Activated naive CD8-positive, alpha-beta T cell treated with anti-CD3 and anti-CD28 coated beads for 36 hours (primary cell): Measurements from ENCODE around the gene RIN3. TPM values are rescaled to one million over a fixed set of nuclear protein-coding genes. Genes with fewer than 3 reads are reported as not detected.

Experiments used
- DNase-seq: peaks from one replicate; pipeline ENCODE4 v3.0.0; 2021
- H3K27ac Mint-ChIP-seq: one replicate; pipeline ENCODE4 v1.8.0; 2022; ENCODE audit warnings: mild to moderate bottlenecking, moderate library complexity, mixed read lengths
- H3K27me3 Mint-ChIP-seq: one replicate; pipeline ENCODE4 v1.8.0; 2022; ENCODE audit warnings: mild to moderate bottlenecking, mixed read lengths
- H3K36me3 Mint-ChIP-seq: one replicate; pipeline ENCODE4 v1.8.0; 2021; ENCODE audit warnings: mild to moderate bottlenecking, mixed read lengths
- H3K4me1 Mint-ChIP-seq: one replicate; pipeline ENCODE4 v1.8.0; 2021; ENCODE audit warnings: mixed read lengths
- H3K4me3 Mint-ChIP-seq: one replicate; pipeline ENCODE4 v1.8.0; 2022; ENCODE audit warnings: mild to moderate bottlenecking, moderate library complexity, mixed read lengths
- H3K9me3 Mint-ChIP-seq: one replicate; pipeline ENCODE4 v1.8.0; 2022; ENCODE audit warnings: mixed read lengths
- total RNA-seq, 2 experiments: library from RNA; stranded (reverse); gene quantifications; one replicate each; pipeline ENCODE4 v1.2.3, GENCODE V29; 2021

RIN3 gene
- total RNA-seq, 2 experiments from 2014 or later, result 59.2 to 59.6 TPM

DNA sequence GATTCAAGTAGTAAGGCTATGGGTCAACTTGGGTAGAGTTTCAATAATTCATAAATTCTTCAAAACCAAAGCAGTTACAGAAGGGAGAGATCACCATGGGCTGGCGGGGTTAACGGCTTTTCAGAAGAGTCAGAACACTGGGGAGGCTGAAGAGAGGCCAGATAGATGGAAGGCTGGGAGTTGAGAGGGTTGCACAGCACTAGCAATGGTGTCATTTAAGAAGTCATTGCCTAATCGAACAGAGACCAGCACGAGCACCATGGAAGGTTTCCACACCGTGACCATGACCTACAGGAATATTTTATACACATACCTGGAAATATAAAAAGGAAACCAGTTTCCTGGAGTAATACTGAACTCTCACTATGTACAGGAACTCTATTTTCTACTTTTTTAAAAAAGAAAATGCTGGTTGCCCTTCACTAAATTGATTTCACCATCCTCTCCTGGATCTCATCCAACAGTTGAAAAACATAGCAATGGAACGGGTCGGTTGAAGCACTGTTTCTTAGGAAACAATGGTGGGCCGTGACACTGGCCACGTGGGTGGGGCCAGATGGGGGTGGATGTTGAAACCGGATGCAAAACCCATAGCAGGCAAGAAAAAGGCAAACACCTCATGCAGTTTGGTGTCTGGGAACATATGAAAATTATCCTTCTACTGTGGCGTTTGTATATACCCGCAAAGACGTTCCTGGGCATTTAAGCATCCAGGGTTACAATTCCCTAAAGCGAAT is 38.0 kb upstream of the RIN3 start:
- H3K27ac Mint-ChIP-seq, result no peak overlapping the region
- H3K9me3 Mint-ChIP-seq, result peaks cover 3% of the 10 kb centered on the region
- no peak for DNase-seq
- H3K4me1 Mint-ChIP-seq, result peaks cover 11% of the 10 kb centered on the region
- H3K36me3 Mint-ChIP-seq, result no peaks in the 10 kb centered on the region
- H3K27me3 Mint-ChIP-seq, result no peaks in the 10 kb centered on the region
- no peak overlapping the region for H3K4me3 Mint-ChIP-seq

DNA sequence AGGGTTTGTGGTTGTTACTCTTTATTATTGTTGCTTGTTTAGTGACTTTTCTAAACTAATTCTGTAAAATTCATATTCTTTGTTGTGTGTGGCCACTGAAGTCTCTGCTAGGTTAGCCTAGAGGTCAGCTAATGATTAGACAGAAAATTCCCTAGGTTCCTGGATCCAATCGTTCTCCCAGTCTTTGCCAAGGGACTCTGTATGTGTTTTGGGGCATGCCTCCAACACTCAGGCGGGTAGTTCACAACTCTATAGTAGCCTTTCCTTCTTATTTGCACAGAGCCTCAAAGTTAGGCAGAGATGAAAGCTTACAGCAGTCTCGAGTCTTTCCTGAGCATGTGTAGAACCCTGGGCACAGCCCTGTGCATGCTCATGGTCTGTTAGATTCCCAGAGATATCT is 32.7 kb upstream of the RIN3 start:
- no peak for DNase-seq
- Mint-ChIP-seq H3K9me3 (peaks cover 3% of the 10 kb centered on the region), H3K27ac (no peak overlapping the region), H3K4me3 (no peak overlapping the region), H3K4me1 (peaks cover under 1% of the 10 kb centered on the region), H3K27me3 (no peaks in the 10 kb centered on the region), H3K36me3 (no peaks in the 10 kb centered on the region)

DNA sequence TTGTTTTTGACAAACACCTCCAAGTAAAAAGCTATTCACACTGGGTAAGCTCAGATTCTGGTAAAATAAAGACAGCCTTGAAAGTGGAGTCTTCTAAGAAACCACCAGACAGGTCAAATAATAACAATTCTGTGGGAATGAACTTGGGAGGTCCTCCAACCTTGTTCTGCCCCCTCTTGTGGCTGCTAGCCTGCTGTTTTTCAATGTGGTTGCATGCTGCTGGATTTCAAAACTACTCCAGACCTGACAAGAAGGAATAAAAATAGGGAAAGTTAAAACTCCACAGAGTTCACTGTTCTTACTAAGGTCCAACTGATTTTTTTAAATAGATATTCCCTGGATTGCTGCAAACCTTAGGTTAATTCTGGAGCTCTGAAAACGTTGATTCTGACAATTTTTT is 32.2 kb upstream of the RIN3 start:
- Mint-ChIP-seq H3K27me3 (no peaks in the 10 kb centered on the region), H3K4me3 (no peak overlapping the region), H3K4me1 (peaks cover 1% of the 10 kb centered on the region), H3K27ac (no peak overlapping the region), H3K36me3 (no peaks in the 10 kb centered on the region), H3K9me3 (peaks cover 3% of the 10 kb centered on the region)
- no peak for DNase-seq

DNA sequence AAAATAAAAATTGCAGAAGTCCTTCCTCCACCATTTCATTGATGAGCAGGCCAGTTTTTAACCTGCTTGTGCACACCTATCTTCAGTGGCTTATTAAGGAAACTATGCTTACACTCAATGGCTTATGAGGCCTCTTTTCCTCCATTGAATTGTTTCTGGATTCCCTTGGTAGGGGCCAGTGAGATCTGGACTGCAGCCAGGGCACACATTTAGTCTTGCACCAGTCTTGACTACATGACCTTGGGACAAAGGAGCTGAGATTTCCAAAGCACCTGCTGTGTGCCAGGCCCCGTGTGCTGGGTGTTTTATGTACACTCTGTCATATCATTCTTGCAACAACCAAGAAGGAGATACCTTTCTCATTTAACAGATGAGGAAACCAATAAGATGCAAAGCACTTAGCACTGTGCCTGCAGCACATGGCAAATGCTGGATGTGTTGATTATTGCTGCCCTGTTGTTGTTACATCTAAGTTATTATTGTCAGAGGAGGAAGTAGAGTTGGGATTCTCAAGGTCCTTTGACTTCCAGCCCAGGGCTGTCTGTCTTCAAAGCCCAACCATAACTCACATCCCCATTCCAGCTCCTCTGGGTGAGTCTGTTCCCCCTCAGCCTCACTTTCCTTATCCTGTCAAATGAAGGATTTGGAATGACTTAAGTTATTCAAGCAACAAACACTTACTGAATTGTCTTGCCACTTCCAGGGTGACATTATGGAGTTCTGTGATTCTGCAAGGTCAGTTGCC is 31.6 kb upstream of the RIN3 start:
- H3K36me3 Mint-ChIP-seq, result no peaks in the 10 kb centered on the region
- H3K27me3 Mint-ChIP-seq, result no peaks in the 10 kb centered on the region
- peaks cover 3% of the 10 kb centered on the region for H3K9me3 Mint-ChIP-seq
- no peak for DNase-seq
- H3K4me3 Mint-ChIP-seq, result no peak overlapping the region
- peaks cover 1% of the 10 kb centered on the region for H3K4me1 Mint-ChIP-seq
- no peak overlapping the region for H3K27ac Mint-ChIP-seq

DNA sequence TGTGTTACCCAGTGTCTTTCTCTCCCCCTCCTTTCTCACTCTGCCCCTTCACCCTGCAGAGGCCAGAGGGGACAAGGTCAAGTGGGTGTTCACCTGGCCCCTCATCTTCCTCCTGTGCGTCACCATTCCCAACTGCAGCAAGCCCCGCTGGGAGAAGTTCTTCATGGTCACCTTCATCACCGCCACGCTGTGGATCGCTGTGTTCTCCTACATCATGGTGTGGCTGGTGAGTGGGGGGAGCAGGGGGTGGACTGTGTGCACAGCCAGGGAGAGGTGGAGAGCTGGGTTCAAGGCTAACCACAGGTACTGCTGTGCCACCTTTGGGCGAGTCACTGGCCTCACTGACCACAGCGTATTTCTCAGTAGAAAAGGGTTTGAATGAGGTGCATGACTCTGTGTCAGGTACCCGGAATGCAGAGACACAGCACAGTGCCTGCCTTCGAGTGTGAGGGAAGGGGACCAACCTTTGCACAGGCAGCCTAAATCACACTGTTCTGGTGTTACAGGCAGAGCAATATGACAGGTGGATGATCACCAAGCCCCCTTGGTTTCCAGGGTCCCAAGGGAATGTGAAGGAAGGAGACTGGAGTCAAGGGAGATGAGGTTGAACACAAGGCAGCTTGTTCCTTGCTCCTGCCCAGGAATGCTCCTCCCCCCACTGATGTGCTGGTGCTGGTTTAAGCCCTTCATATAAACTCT is 30.8 kb upstream of the RIN3 start:
- peaks cover 3% of the 10 kb centered on the region for H3K9me3 Mint-ChIP-seq
- no peak overlapping the region for H3K4me3 Mint-ChIP-seq
- DNase-seq, result no peak
- H3K27me3 Mint-ChIP-seq, result no peaks in the 10 kb centered on the region
- peaks cover 3% of the 10 kb centered on the region for H3K4me1 Mint-ChIP-seq
- no peak overlapping the region for H3K27ac Mint-ChIP-seq
- H3K36me3 Mint-ChIP-seq, result no peaks in the 10 kb centered on the region

DNA sequence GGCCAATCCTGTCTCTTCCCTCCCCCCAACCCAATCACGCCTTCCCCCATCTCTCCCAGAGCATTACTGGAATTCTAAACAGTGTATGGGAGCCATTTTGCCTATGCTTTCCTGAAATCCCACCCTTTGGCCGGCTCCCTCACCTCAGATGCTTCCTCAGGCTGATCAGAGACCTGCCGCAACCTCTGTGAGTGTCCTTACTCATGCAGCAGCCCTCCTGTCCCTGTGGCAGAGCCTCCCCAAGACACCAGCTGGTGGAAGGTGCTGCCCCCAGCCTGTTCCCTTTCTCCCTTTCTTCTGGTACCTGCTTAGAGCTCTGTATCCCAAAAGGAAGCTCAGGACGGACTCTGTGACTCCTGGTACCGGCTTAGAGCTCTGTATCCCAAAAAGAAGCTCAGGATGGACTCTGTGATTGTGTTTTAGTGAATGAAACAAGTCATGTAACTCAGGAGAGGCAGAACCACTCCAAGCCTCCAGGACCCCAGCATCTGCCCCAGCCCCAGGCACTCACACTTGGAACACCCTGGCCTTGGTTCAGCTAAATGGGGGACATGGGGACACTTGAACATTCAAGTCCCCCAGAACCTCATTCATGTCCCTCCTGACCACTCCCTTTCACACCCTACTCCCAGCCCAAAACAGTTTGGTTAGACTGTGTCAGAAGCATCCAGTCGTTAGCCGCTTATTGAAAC is 29.3 kb upstream of the RIN3 start:
- no peak for DNase-seq
- Mint-ChIP-seq H3K27me3 (peaks cover 3% of the 10 kb centered on the region), H3K4me1 (peaks cover 3% of the 10 kb centered on the region), H3K4me3 (no peak overlapping the region), H3K27ac (no peak overlapping the region), H3K9me3 (no peaks in the 10 kb centered on the region), H3K36me3 (no peaks in the 10 kb centered on the region)

DNA sequence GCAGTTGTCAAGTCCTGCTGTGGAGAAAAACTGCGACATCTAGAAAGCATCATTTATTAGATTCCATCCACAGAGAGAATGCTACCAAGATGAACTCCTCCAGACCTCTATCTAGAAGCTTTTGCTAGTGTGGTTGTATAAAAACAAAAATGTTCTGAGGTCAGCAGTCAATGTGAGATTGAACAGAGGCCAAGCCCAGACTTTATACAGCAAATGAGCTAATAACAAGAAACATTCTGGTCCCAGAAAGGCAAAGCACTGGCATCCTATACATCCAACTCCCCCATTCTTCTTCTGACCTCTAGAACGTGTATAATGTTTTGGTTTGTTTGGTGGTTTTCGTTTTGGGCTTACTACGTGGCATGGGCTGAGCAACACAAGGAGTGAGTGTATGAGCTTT is 26.7 kb upstream of the RIN3 start:
- H3K4me1 Mint-ChIP-seq, result peaks cover 3% of the 10 kb centered on the region
- H3K9me3 Mint-ChIP-seq, result no peaks in the 10 kb centered on the region
- H3K27me3 Mint-ChIP-seq, result peaks cover 3% of the 10 kb centered on the region
- no peak overlapping the region for H3K27ac Mint-ChIP-seq
- DNase-seq, result no peak
- H3K4me3 Mint-ChIP-seq, result no peak overlapping the region
- H3K36me3 Mint-ChIP-seq, result no peaks in the 10 kb centered on the region

DNA sequence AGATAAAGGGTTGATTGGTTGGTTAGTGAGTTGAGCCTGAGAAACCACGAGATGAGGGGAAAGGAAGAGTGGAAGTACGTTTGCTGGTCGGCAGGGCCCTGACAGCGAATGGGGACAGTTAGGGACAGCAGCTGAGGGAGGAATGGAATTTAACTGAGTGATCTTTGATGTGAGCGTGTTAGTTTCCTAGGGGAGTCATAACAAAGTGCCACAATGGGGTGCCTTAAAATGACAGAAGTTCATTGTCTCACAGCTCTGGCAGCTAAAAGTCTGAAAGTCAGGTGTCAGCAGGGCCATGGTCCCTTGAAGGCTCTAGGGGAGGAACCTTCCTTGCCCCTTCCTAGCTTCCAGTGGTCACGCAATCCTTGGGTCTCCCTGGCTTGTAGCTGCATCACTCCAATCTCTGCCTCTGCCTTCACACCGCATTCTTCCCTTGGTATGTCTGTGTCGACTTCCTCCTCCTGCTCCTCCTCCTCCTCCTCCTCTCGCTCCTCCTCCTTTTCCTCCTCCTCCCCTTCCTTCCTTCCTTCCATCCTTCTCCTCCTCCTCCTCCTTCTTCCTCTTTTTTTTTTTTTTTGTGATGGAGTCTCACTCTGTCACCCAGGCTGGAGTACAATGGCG is 26.0 kb upstream of the RIN3 start:
- no peak overlapping the region for H3K4me3 Mint-ChIP-seq
- H3K36me3 Mint-ChIP-seq, result no peaks in the 10 kb centered on the region
- peaks cover 3% of the 10 kb centered on the region for H3K27me3 Mint-ChIP-seq
- no peak for DNase-seq
- no peak overlapping the region for H3K27ac Mint-ChIP-seq
- H3K4me1 Mint-ChIP-seq, result peaks cover 3% of the 10 kb centered on the region
- no peaks in the 10 kb centered on the region for H3K9me3 Mint-ChIP-seq

DNA sequence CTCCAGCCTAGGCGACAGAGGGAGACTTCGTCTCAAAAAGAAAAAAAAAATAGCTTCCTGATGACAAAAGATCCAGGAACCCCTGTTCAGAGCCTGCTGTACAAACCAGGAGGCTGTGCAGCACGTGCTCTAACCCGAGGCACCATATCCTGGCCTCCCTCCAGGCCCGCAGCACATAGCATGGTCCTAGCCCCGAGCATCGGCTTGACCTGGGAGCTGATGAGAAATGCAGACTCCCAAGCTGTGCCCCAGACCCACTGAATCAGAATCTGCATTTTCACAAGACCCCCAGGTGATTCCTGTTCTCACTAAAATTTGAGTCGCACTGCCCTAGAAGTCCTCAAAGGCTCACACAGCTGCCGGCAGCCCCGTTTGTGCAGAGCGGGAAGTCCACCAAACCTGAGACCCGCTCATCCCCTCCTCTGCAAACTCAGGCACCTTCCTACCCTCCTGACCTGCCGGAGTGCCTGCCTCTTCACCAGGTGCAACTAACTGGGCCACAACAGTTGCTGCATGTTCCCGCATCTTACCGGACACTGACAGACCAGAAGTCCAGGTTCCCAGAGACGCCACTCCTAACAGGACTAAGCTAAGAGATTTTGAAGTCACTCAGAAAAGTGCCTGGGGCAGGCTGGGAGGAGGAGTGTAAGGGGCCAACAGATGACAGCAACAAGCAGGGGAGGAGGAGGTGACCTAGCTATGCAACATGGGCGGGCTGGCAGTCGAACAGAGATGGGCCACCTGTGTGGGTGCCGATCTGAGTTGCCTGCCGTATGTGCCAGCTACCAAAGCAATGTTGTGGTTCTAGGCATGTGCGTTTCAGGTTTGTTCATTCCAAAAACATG is 24.0 kb upstream of the RIN3 start:
- H3K36me3 Mint-ChIP-seq, result no peaks in the 10 kb centered on the region
- H3K9me3 Mint-ChIP-seq, result no peaks in the 10 kb centered on the region
- no peak overlapping the region for H3K27ac Mint-ChIP-seq
- H3K4me1 Mint-ChIP-seq, result peaks cover 5% of the 10 kb centered on the region
- no peak for DNase-seq
- peaks cover 3% of the 10 kb centered on the region for H3K27me3 Mint-ChIP-seq
- no peak overlapping the region for H3K4me3 Mint-ChIP-seq

DNA sequence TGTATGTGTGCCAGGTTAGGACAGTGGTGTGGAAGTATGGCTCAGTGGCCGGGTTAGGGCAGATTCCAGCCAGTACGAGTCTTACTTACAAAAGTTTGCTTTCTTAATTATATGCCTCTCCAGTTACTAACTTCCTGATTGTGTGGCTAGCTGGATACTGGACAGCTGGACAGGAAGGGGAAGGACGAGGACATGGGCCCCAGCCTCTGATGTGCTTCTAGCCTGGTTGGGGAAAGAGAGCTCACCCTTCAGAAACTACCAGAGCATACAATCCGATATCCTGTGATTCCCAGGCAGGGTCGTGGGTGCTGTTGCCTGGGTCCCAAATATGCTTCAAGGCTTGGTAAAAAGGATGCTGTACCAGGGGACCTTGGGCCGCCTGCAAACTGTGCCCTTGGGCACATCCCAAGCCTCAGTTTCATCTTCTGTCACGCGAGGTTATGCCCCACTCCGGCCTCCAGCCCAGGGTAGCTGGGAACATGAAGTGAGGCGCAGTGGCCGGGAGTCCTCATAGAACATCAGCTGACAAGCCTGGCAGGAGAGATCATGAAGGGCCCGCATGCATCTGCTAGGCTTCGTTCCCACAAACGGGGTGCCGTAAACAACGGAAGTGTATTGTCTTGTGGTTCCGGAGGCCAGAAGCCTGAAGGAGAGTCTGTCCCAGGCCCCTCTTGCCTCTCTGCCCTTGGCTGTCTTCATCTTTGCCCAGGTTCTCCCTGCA is 23.2 kb upstream of the RIN3 start:
- Mint-ChIP-seq H3K9me3 (no peaks in the 10 kb centered on the region), H3K4me3 (no peak overlapping the region)

DNA sequence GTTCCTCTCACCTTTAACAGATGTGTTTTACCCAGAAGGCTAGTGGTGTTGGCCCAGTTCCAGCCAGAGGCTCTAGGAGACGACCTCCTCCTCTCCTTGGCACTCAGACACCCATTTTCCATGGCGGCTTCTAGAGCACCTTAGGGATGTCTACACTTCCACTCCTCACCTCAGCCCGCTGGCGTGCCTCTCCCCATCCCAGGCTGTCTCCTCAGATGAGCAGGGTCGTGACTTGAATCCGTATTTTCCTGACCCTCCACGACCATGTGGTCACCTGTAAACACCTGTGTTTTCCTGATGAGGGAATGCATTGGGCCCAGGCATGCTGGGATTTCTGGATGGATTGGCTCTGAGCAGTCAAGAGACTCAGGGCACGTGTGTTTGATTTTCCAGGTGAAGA is 21.8 kb upstream of the RIN3 start:
- no peaks in the 10 kb centered on the region for H3K9me3 Mint-ChIP-seq
- no peak overlapping the region for H3K27ac Mint-ChIP-seq
- no peak overlapping the region for H3K4me3 Mint-ChIP-seq
- no peak for DNase-seq
- H3K4me1 Mint-ChIP-seq, result peaks cover 7% of the 10 kb centered on the region
- no peaks in the 10 kb centered on the region for H3K36me3 Mint-ChIP-seq
- peaks cover 3% of the 10 kb centered on the region for H3K27me3 Mint-ChIP-seq

More for the DNA sequence above, 23.2 kb upstream of the RIN3 start:
- Mint-ChIP-seq H3K36me3 (no peaks in the 10 kb centered on the region), H3K27ac (no peak overlapping the region), H3K4me1 (peaks cover 8% of the 10 kb centered on the region), H3K27me3 (peaks cover 3% of the 10 kb centered on the region)
- no peak for DNase-seq

DNA sequence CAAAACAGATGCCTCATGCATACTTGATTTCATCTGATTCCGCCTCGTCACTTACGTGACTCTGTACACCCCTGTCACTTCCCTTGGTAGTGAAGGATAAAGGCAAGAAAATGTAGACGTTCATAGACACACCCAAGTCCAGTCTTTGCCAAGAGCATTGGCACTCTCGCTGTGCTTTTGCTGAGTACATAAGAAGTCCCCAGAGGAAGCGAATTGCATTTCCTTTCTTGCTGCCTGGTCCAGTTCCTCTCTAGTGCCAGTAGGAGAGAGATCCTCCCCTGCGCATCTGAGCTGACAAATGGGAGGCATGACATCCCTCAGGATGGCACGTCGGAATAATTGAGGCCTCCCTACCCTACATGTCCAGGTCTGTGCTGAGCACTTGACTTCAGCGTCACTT is 21.3 kb upstream of the RIN3 start:
- H3K4me1 Mint-ChIP-seq, result peaks cover 7% of the 10 kb centered on the region
- H3K36me3 Mint-ChIP-seq, result no peaks in the 10 kb centered on the region
- peaks cover 3% of the 10 kb centered on the region for H3K27me3 Mint-ChIP-seq
- DNase-seq, result no peak
- no peaks in the 10 kb centered on the region for H3K9me3 Mint-ChIP-seq
- H3K4me3 Mint-ChIP-seq, result no peak overlapping the region
- no peak overlapping the region for H3K27ac Mint-ChIP-seq

DNA sequence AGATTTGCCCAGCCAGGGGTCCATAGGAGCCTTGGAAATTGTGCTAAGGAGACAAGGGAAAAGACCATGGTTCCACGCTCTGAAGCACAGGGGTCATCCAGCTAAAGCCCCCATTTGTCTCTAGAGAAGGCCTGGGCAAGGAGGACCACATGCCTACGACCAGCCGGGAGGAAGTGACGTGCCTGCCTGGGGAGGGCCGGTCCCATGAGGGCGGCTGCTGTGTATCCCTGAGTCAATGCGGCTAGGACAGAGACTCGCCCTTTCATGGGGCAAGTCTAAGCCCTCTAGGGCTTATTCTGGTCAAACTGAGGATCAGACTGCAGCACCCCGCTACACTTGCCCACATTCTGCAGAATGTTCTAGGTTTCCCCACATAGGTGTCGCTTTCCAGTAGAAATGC is 20.6 kb upstream of the RIN3 start:
- Mint-ChIP-seq H3K4me1 (peaks cover 5% of the 10 kb centered on the region), H3K9me3 (no peaks in the 10 kb centered on the region), H3K36me3 (no peaks in the 10 kb centered on the region), H3K27ac (no peak overlapping the region), H3K4me3 (no peak overlapping the region), H3K27me3 (peaks cover under 1% of the 10 kb centered on the region)
- no peak for DNase-seq
